Hepatocyte (in vitro differentiated cells): ENCODE measurements around the gene FLCN. TPM values are rescaled to one million over a fixed set of nuclear protein-coding genes. Genes with fewer than 3 reads are reported as not detected.

ENCODE experiments used
- DNase-seq: peaks from one replicate; pipeline ENCODE4 v3.0.0-alpha.2; 2016; ENCODE audit warnings: low spot score
- H2AFZ ChIP-seq: fragments of 200-600 bp; sonication (generic); 2 replicates; pipeline ENCODE4 v1.6.0; 2016; ENCODE audit warnings: antibody characterized with exemption, mild to moderate bottlenecking
- H3K27ac ChIP-seq: fragments of 200-600 bp; sonication (generic); 2 replicates; pipeline ENCODE4 v1.5.1; 2016; ENCODE audit warnings: mild to moderate bottlenecking
- H3K27me3 ChIP-seq: fragments of 200-600 bp; sonication (generic); 2 replicates; pipeline ENCODE4 v1.6.1; 2016
- H3K36me3 ChIP-seq: fragments of 200-600 bp; sonication (generic); replicated peaks from 2 replicates; pipeline ENCODE4 v1.5.1; 2016; ENCODE audit warnings: low read depth; ENCODE audit not compliant: insufficient read depth
- H3K4me1 ChIP-seq: fragments of 200-600 bp; sonication (generic); 2 replicates; pipeline ENCODE4 v1.5.1; 2016; ENCODE audit warnings: mild to moderate bottlenecking, moderate library complexity; ENCODE audit not compliant: insufficient read depth
- H3K4me2 ChIP-seq: fragments of 200-600 bp; sonication (generic); 2 replicates; pipeline ENCODE4 v1.6.0; 2016
- H3K4me3 ChIP-seq: fragments of 200-600 bp; sonication (generic); 2 replicates; pipeline ENCODE4 v1.5.1; 2016; ENCODE audit warnings: mild to moderate bottlenecking
- H3K79me2 ChIP-seq: fragments of 200-600 bp; sonication (generic); 2 replicates; pipeline ENCODE4 v1.6.0; 2017; ENCODE audit warnings: mild to moderate bottlenecking
- H3K9me2 ChIP-seq: fragments of 200-600 bp; sonication (generic); replicated peaks from 2 replicates; pipeline ENCODE4 v1.6.0; 2017; ENCODE audit warnings: mild to moderate bottlenecking; ENCODE audit not compliant: insufficient read depth
- H3K9me3 ChIP-seq: fragments of 200-600 bp; sonication (generic); 2 replicates; pipeline ENCODE4 v1.5.1; 2016; ENCODE audit warnings: low read depth, mild to moderate bottlenecking
- H4K20me1 ChIP-seq: fragments of 200-600 bp; sonication (generic); 2 replicates; pipeline ENCODE4 v1.6.0; 2016; ENCODE audit warnings: mild to moderate bottlenecking; ENCODE audit not compliant: insufficient read depth, poor library complexity, severe bottlenecking
- CTCF ChIP-seq: fragments of 200-600 bp; sonication (generic); IDR thresholded peaks from 2 replicates; pipeline ENCODE4 v1.5.1; 2016; ENCODE audit warnings: antibody characterized with exemption, mild to moderate bottlenecking; ENCODE audit not compliant: poor library complexity
- EZH2 ChIP-seq: fragments of 200-600 bp; sonication (generic); IDR thresholded peaks from 2 replicates; pipeline ENCODE4 v1.6.1; 2016; ENCODE audit warnings: antibody characterized with exemption, mild to moderate bottlenecking, borderline replicate concordance
- EZH2phosphoT487 ChIP-seq: fragments of 200-600 bp; sonication (generic); IDR thresholded peaks from one replicate; pipeline ENCODE4 v1.6.1; 2018; ENCODE audit warnings: antibody characterized with exemption, mild to moderate bottlenecking, low read depth, moderate library complexity; ENCODE audit not compliant: unreplicated experiment, severe bottlenecking
- WGBS: methylation state at CpG from one replicate; pipeline ENCODE4 v1.1.6; 2016; ENCODE audit warnings: low lambda C conversion rate; ENCODE audit errors: missing lambda C conversion rate; 5-methylcytosine and 5-hydroxymethylcytosine counted together
- polyA plus RNA-seq: library from polyadenylated mRNA; unstranded; fragments of >200 nt; fragmentation: Nextera tagmentation; extraction: Ambion mirVana; gene quantifications from 2 replicates; pipeline ENCODE4 v1.2.1, GENCODE V29; 2016
- total RNA-seq: library from RNA; depleted of rRNA; stranded (reverse); fragments of >200 nt; gene quantifications from 2 replicates; pipeline ENCODE4 v1.2.3, GENCODE V29; 2014

FLCN gene
- total and polyA plus RNA-seq, 2 experiments from 2014 or later = 31.0 to 66.2 TPM

GRCh38 chr17:17206124-17206912 lies 30.6 kb downstream of the FLCN start, which contains the start of gene PLD6:
TSS of gene PLD6 (minus strand) at chr17:17206333. CDS start at chr17:17206286, 47 bp downstream.
- TF ChIP-seq CTCF = no peak
- no peak for TF ChIP-seq EZH2phosphoT487
- TF ChIP-seq EZH2 = no peak
- Histone ChIP-seq H2AFZ (no peak within 1 kb of the TSS), H3K36me3 (no peaks in the 10 kb centered on the region), H3K4me2 (no peak within 1 kb of the TSS), H3K4me3 (no peak within 1 kb of the TSS), H3K79me2 (no peaks in the 10 kb centered on the region), H3K9me3 (no peaks in the 10 kb centered on the region), H4K20me1 (no peaks in the 10 kb centered on the region), H3K4me1 (no peaks in the 10 kb centered on the region), H3K27me3 (no peaks in the 10 kb centered on the region), H3K9me2 (no peaks in the 10 kb centered on the region), H3K27ac (no peak within 1 kb of the TSS)
- no peak for DNase-seq
- WGBS = 98% methylated on average over 35 of the region's 78 CpGs

GRCh38 chr17:17205368-17206123 lies 31.4 kb downstream of the FLCN start:
- WGBS = 96% methylated on average over 41 of the region's 70 CpGs
- Histone ChIP-seq H3K4me3 (no peak overlapping the region), H4K20me1 (no peaks in the 10 kb centered on the region), H3K79me2 (no peaks in the 10 kb centered on the region), H3K4me1 (no peaks in the 10 kb centered on the region), H3K27ac (no peak overlapping the region), H3K36me3 (no peaks in the 10 kb centered on the region), H3K4me2 (no peak overlapping the region), H3K9me2 (no peaks in the 10 kb centered on the region), H3K27me3 (no peaks in the 10 kb centered on the region), H3K9me3 (no peaks in the 10 kb centered on the region), H2AFZ (no peak overlapping the region)
- no peak for DNase-seq
- no peak for TF ChIP-seq EZH2phosphoT487

GRCh38 chr17:17204635-17205231 lies 32.2 kb downstream of the FLCN start:
- H3K9me3 ChIP-seq = no peaks in the 10 kb centered on the region
- no peak overlapping the region for H3K4me2 ChIP-seq
- H3K27ac ChIP-seq = no peak overlapping the region
- H3K4me3 ChIP-seq = no peak overlapping the region
- no peaks in the 10 kb centered on the region for H3K4me1 ChIP-seq
- H3K36me3 ChIP-seq = no peaks in the 10 kb centered on the region
- 91% methylated on average over 14 of the region's 14 CpGs for WGBS
- H3K27me3 ChIP-seq = no peaks in the 10 kb centered on the region
- no peak for DNase-seq
- no peaks in the 10 kb centered on the region for H4K20me1 ChIP-seq
- TF ChIP-seq EZH2phosphoT487 (no peak), CTCF (no peak), EZH2 (no peak)
- H3K79me2 ChIP-seq = no peaks in the 10 kb centered on the region
- H3K9me2 ChIP-seq = no peaks in the 10 kb centered on the region
- H2AFZ ChIP-seq = no peak overlapping the region
